Measurements from ENCODE around the gene COPS7A. TPM values are rescaled to one million over a fixed set of nuclear protein-coding genes. Genes with fewer than 3 reads are reported as not detected.

COPS7A gene
- total RNA-seq, 1 experiment from 2014 or later, result 34.2 TPM

- peaks cover 3% of the 10 kb centered on the region for H3K27me3 Mint-ChIP-seq (ENCODE audit: low read depth)
- H3K36me3 Mint-ChIP-seq (ENCODE audit: insufficient read depth in 1 of 3, low read depth in 3 of 3), result peaks cover 17 to 22% (median 17%) of the 10 kb centered on the region in 3 experiments
- Histone ChIP-seq H3K4me1 (ENCODE audit: insufficient read depth, low read length) (peaks cover 15% of the 10 kb centered on the region), H3K4me2 (ENCODE audit: insufficient read depth, insufficient read length, low read length) (peak within 1 kb of the TSS; percentile 87), H2BK12ac (ENCODE audit: insufficient read length, low read depth, low read length) (peak within 1 kb of the TSS; percentile 24), H3K79me2 (ENCODE audit: insufficient read depth, low read length) (peaks cover 11% of the 10 kb centered on the region; the same call in 1 of the 2 replicates), H2AFZ (ENCODE audit: low read length) (no peak within 1 kb of the TSS), H4K20me1 (ENCODE audit: control insufficient read depth, insufficient read depth, insufficient read length) (no peaks in the 10 kb centered on the region), H3K9me3 (ENCODE audit: control insufficient read depth, low read depth, low read length) (no peaks in the 10 kb centered on the region), H3K23ac (ENCODE audit: insufficient read length, low read depth, low read length) (no peak within 1 kb of the TSS), H4K91ac (ENCODE audit: insufficient read length, low read depth, low read length) (no peak within 1 kb of the TSS), H3K27ac (ENCODE audit: insufficient read length, low read depth, low read length) (no peak within 1 kb of the TSS), H3K9ac (ENCODE audit: extremely low read depth, insufficient read length, low read length) (peak within 1 kb of the TSS; percentile 68), H2BK15ac (ENCODE audit: low read depth, low read length) (no peak within 1 kb of the TSS), H3K14ac (ENCODE audit: insufficient read depth, low read length) (peak within 1 kb of the TSS; percentile 74), H4K8ac (replicated peaks; ENCODE audit: insufficient read length, low read depth, low read length) (no peak within 1 kb of the TSS), H4K5ac (ENCODE audit: insufficient read length, low read depth, low read length) (no peak within 1 kb of the TSS), H3K18ac (ENCODE audit: insufficient read length, low read depth, low read length) (peak within 1 kb of the TSS; percentile 32), H3T11ph (ENCODE audit: low read length) (no peak within 1 kb of the TSS), H3K4ac (ENCODE audit: low read depth, low read length) (no peak within 1 kb of the TSS; the same call in 1 of the 2 replicates), H2BK5ac (ENCODE audit: insufficient read length, low read length) (no peak within 1 kb of the TSS), H3K23me2 (ENCODE audit: insufficient read length, low read depth, low read length, poor library complexity, severe bottlenecking) (peaks cover 27% of the 10 kb centered on the region), H3K27me3 (ENCODE audit: insufficient read depth, low read length) (no peaks in the 10 kb centered on the region), H3K79me1 (ENCODE audit: insufficient read depth, low read depth, low read length, poor library complexity, severe bottlenecking) (no peaks in the 10 kb centered on the region), H3K56ac (ENCODE audit: insufficient read length, low read depth, low read length) (no peak within 1 kb of the TSS), H2BK20ac (ENCODE audit: low read depth, low read length, poor library complexity, severe bottlenecking) (no peak within 1 kb of the TSS), H2BK120ac (ENCODE audit: low read depth, low read length, poor library complexity, severe bottlenecking) (no peak within 1 kb of the TSS), H2AK5ac (ENCODE audit: insufficient read length, low read length) (no peak within 1 kb of the TSS)
- DNase-seq, result peak; percentile 97
- H3K27ac Mint-ChIP-seq, result peak within 1 kb of the TSS; percentile 78 to 92 (median 89)
- TF ChIP-seq CTCF (conservative IDR thresholded peaks at IDR 0.05), result no peak
- H3K4me3 Mint-ChIP-seq, result peak within 1 kb of the TSS; percentile 82 to 92
- peaks cover 48 to 69% of the 10 kb centered on the region in 2 experiments for H3K4me1 Mint-ChIP-seq
- no peaks in the 10 kb centered on the region for H3K9me3 Mint-ChIP-seq
- no CpG with 5 or more reads among the region's 63 CpGs for WGBS (ENCODE audit: extremely low coverage, insufficient read length, low lambda C conversion rate)
These were observed 42.1 kb downstream of the COPS7A start, which contains the start of gene PTMS for GRCh38 chr12:6765634-6766581. TSS of gene PTMS (plus strand) at chr12:6766363. CDS start at chr12:6766706, 343 bp downstream.
